ENCODE results near the gene RBFOX2.
"Not testable (repeated sequence)": the region's sequence is repeated elsewhere in the genome, so short reads cannot be mapped to it uniquely, and the experiment has no call there.

RBFOX2 gene

DNA sequence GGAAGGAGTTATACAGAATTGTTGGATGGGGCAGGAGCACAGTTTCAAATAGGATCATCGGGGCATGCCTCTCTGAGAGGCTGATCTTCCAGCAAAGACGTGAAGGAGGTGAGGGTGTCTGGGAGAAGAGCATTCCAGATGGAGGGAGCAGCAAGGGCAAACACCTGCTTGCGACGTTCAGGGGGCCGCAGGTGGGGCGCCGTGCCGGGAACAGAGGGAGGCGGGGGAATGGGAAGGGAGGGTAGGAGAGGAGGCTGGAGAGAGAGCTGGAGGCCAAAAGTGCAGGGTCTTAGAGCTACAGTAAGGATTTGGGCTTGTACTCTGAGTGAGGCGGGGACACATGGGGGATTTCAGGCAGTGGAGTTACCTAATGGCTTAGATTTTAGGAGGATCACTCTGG is 297.3 kb downstream of the RBFOX2 start:
- FAIRE-seq = no peak

DNA sequence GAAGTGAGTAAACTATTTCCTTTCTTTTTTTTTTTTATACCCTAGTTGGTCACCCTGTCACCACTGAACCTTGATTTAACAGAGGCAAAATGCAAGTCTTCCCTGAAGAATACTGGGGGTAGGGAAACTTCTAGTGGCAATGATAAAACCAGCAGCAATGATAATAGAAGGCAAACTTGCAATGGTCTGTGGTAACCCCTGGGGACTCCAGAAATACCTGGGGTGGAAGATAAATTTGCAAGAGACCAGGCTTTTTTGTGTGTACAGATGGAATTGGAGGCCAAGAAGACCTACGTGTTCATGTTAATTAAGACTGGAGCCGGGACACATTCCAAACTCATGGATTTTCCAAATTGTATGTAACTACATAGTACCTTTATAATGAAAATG is 299.3 kb downstream of the RBFOX2 start:
- FAIRE-seq = no peak

DNA sequence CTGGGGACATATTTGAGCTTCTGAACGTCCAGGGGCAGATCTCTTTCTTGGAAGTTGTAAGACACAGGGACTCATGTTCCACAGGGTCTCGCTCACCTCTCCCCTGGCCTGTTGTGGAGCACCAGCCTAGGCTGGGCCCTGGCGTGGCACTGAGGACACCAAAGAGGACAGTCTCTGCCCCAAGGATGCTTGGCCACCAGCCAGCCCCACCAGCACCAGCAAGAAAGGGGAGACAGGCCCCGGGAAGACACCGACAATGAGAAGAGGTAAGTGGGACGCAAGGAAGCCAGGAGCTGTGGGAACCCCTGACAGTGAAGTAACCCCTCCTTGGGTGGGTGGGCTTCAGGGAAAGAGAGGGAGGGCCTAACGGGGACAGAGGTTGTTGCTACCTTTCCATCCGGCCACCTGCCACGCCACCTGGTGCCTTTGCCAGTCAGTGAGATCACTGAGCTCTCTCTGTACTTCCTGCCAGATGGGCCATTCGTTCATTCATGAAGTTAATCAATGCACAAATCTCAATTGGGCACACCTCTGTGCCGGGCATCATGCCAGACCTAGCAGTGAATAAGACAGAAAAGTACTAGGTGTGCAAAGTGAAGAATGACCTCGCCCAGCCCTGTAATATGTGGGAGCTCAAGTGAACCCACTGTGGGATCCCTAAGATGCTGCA is 299.9 kb downstream of the RBFOX2 start:
- FAIRE-seq = no peak

DNA sequence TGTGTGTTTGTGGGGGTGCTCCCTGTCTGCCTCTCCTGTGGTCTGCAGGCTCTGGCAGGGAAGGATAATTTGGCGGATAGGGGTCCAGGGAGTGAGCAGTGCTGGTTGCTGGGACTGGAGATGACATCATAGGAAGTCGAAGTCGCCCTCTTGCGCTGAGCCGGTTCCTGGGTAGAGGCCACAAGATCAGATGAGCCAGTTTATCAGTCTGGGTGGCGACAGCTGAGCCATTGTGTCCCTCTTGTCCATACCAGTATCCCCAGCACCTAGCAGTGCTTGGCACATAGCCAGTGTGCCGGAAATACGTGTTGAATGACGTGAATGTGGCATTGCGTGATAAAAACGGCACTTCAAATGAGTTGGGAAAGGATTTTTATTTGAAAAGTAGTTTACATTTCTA is 301.2 kb downstream of the RBFOX2 start:
- no peak for FAIRE-seq

DNA sequence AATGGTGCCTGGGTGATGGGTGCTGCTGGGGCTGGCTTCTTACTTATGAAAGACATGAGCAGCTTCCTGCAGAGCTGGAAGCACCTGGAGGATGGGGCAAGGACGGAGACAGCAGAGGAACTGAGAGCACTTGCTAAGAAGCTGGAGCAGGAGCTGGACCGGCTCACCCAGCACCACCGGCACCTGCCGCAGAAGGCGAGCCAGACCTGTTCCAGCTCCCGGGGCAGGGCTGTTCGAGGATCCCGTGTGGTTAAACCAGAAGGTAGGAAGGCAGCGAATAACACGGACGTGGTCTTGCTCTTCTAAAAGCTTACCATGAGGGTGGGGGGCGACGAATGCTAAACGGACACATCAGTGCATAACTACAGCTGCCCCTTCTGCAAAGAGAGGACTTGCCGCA is 301.7 kb downstream of the RBFOX2 start:
- no peak for FAIRE-seq

DNA sequence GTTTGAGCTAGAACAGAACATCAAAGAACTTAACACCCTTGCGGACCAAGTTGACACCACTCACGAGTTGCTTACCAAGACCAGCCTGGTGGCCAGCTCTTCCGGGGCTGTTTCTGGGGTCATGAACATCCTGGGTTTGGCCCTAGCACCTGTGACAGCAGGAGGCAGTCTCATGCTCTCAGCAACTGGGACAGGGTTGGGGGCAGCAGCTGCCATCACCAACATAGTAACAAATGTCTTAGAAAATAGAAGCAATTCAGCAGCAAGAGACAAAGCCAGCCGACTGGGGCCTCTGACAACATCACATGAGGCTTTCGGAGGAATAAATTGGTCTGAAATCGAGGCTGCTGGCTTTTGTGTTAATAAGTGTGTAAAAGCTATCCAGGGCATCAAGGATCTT is 302.2 kb downstream of the RBFOX2 start:
- FAIRE-seq = no peak

DNA sequence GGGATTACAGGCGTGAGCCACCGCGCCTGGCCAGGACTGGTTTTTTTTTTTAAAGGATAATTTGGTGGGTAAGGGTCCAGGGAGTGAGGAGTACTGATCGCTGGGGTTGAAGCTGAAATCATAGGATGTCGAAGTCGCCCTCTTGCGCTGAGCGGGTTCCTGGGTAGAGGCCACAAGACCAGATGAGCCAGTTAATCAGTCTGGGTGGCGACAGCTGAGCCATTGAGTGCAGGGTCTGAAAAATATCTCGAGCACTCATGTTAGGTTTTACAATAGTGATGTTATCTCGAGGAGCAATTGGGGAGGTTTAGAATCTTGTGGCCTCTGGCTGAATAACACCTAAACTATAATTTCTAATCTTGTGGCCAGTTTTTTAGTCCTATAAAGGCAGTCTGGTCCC is 303.1 kb downstream of the RBFOX2 start:
- no peak for FAIRE-seq

DNA sequence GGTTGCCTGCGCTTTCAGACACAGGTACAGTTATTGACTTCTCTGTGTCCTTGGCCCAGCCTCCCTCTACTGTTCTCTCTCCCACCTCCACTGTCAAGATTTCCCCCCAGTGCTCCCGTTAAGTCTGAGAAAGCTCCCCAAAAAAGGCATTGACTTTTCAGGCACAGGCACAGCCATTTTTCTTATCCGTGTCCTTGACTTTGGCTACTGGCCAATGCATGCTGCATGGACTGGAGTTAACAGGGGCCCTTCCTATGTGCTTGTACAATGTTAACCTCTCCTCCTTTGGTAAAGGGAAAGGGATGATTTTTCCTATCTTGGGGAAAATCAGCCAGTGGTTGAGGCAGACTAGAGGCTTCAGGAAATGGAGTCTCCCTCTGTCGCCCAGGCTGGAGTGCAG is 306.7 kb downstream of the RBFOX2 start:
- no peak for FAIRE-seq

DNA sequence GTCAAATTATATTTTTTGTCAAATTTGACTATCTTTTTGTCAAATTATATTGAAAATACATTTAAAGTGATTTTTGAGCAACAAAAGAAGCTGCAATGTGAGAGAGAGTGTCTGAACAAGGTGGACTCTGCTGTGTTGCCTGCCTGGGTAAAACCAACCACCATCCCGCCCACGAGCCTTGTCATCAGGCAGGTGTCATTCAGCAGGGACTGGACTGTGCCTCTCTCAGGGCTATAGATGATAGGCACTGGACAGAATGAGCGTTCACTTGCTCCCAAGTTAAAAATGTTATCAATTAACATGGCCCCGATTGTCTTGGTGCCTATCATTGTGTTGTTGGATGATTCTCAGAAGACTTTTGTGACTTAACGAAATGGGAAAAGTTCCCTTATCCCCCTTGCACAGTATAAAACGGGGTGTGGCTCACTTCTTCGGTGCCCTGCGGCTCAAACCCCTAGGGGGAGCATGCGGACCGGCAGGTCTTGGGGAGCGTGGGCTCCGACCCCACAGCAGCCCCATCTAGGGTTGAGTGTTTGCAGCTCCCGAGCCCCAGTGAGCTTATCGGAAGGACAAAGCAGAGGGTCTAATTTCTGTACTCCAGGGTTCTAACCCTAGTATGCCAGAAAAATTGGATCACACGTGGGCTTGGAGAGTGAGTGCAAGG is 309.3 kb downstream of the RBFOX2 start:
- FAIRE-seq = no peak

DNA sequence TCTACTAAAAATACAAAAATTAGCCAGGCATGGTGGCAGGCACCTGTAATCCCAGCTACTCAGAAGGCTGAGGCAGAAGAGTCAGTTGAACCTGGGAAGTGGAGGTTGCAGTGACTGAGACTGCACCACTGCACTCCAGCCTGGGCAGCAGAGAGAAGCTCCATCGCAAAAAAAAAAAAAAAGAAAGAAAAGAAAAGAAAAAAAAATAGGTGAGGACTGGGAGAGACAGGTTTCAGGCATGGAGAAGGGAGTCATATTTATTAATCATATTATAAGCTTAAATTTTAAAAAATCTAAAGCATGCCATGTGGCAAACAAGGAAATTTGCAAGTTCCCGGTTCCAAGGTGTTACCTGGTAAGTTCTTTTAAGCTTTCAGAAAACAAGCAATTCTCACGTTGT is 311.1 kb downstream of the RBFOX2 start, which contains the start of gene APOL5:
Gene APOL5, plus strand, starts transcription at position 301 of the 400 bp plus-strand sequence. Its CDS starts 0 bp downstream, at position 301.
- FAIRE-seq = no peak

DNA sequence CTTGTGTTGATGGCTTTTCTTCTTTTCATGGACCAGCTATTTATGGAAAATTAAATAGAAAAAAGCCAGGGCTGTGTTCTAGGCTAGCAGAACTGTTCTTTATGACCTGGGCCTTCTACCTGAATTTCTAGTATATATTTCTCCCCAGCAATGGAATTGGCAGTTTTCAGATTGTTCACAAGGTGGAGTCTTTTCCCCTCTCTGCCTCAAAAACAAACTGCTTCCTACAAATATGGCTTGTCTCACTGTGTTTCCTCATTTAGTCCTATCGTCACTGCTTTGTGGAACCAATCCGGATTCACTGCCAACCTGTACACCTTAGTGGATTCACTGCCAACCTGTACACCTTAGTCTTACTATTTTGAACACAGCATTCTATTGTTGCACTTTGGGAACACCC is 316.0 kb downstream of the RBFOX2 start:
- FAIRE-seq = no peak

DNA sequence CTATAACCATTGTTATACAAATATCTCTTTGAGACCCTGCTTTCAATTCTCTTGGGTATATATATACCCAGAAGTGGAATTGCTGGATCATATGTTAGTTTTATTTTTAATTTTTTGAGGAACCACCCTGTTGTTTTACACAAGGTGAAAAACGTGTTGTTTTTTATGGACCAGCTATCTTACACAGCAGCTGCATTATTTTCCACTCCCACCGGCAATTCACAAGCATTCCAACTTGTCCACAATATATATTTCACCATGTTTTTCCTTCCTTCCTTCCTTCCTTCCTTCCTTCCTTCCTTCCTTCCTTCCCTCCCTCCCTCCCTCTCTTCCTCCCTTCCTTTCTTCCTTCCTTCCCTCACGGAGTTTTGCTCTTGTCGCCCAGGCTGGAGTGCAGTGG is 317.3 kb downstream of the RBFOX2 start:
- no peak for FAIRE-seq

DNA sequence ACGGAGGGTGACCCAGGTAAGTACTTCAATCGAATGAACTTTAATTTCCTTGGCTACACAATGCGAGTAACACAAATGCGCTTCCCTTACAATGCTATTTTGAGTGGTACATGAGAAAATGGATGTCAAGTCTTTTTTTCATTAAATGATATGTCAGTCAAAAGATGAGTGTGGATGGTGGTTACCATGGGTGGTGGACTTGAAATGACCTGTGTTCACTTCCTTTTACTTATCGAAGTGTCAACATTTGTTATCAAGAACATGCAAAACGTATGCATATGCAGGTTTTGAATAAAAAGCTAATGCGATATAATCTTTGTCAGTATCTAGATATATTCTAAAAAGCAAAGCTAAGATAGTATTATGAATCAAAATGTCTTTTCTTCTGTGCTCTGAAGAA is 319.7 kb downstream of the RBFOX2 start:
- no peak for FAIRE-seq

DNA sequence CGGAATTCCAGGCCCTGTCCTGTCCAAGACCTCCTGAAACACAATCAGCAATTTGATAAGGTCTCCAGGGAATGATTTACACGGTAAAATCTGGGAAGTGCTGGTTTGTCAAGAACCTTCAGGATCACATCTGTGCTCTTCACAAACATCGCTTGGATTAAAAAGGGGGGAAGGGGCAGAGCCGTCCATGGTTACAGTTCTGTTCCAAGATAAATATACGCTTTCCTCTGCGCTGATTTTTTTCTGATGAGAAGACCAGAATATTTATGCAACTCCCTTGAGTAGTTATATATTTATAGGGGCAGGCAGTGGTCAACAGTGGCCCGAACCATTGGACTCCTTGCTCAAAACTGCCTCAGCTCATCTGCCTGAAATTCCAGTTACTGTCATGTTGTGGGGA is 320.2 kb downstream of the RBFOX2 start:
- no peak for FAIRE-seq

DNA sequence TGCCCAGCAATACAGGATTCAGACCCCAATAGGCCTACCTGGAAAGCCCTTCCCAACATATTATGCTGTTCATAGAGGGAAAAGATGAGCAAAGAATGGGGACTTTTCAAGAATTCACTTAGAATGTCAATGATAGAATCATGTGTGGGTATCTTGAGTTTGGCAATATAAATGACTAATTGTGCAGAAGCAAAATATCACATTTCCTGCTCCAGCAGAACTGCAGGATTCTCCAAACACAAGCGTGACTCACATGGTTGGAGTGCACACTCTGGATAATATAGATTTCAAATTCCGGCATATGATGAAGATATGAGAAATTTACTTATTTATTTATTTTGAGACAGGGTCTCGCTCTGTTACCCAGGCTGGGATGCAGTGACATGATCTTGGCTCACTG is 323.5 kb downstream of the RBFOX2 start:
- no peak for FAIRE-seq

DNA sequence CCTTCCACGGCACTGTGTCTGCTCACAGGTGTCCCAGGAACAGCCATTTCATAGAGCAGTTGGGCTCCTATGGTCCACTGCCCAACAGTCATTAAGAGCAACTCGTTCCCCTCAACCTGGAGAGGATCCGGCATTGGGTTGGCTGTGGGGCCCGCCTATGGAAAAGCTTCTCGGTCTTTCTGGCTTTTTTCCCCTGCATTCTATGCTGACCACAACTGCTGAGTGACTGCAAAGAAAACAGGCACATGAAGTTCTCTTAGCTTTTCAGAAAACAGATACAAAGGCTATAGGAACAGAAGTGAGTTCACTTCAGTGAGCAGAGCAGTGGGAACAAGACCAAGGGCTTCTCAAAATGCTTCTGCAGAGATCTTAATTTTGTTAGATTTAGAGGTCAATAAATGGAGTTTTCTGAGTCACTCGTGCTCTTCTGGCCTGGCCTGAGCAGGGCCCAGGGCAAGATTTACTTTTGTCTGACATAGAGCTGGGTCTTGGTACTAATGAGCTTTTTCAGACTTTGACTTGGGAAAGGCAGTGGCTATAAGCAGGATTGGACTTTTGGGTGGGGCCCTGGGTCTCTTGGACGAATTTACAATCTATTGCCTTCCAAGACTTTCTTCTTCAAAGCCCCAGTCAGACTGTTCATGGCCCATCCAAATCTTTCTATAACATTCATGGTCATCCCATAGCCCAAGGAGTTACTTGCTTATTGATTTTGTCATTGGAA is 324.6 kb downstream of the RBFOX2 start:
- no peak for FAIRE-seq

DNA sequence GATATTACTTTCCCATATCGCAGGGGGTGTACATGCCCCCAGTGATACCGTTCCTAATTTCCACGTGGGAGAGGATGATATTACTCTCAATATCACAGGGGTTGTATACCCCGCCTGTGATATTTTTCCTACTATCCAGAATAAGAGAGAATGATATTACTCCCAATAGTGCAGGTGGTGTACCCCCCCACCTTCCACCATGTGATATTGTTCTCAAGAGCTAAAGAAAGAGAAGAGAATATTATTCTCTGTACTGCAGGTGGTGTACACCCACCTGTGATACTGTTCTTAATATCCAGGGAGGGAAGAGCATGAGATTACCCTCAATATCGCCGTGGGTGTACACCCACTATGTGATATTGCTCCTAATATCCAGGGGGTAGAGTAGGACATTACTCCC is 328.8 kb downstream of the RBFOX2 start:
- not testable (repeated sequence) for FAIRE-seq

DNA sequence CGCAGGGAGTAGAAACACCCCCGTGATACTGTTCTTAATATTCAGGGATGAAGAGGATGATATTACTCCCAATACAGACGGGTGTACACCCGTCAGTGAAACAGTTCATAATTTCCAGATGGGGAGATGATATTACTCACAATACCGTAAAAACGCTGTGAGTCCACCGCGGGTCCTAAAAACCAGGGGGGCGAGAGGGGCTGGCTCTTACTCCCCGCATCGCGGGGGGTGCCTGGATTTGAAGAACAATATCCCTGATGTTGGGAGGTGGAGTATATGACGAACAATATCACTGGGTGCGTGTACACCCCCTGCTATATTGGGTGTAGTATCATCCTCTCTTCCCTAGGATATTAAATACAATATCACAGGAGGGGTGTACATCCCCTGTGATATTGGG is 331.5 kb downstream of the RBFOX2 start:
- FAIRE-seq = no peak

DNA sequence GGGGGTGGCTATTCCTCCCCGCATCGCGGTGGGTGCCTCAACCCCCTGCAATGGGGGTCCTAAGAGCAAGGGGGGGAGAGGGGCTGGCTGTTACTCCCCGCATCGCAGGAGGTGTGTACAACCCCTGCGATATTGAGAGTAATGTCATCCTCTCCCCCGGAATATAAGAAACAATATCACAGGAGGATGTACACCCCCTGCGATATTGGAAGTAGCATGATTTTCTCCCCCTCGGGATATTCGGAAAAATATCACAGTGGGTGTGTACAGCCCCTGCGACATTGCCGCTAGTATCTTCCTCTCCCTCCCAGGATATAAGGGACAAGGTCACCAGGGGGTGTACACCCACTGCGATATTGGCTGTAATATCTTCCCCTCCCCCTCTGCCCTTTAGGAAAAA is 333.4 kb downstream of the RBFOX2 start:
- no peak for FAIRE-seq

DNA sequence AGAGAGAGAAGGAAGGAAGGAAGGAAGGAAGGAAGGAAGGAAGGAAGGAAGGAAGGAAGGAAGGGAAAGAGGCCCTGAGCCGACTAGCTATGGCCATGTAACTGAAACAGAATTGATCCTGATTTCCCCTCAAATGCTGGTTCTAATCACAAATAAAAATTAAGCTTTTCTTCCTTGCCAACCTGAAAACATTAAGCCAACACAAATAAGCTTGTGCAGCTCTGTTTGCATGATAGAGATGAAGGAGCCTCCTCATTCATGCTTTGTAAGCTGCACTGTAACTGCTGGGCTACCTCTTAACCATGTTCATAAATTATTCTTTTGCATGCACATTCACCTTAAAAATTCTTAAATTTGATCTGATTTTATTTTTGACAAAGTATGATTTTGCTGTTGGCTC is 338.6 kb downstream of the RBFOX2 start:
- no peak for FAIRE-seq

DNA sequence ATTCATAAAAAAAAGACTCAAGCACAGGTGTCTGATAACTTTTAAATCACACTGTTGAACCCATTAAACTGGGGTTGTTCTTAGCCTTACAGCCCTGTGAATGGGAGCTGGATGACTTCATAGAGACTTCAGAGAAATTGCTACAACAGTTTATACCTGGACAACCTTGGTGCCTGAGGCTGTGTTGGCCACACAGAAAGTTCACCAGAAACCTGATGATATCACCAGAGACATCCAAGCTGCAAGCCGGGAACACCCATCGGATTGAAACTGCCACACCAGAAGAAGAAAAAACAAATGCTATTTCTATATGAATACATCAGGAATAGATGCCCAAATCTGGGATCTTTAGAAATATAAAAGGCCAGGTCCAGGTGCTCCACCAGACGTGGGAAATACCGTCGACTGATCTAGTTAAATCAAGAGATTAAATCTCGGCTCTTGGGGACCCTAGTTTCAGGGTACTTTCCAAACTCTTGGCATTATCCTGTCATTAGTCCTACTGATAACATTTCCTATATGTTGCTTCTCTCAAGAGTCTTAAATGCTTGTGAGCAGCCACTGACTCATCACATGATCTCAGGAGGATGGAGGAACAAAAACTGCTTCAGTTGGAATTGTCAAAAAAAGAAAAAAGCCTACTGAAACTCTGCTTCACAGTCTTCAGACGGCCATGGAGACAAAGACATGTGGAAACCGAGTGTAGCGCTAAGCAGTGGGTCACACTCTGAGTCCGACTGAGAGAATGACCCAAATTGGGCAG is 339.5 kb downstream of the RBFOX2 start:
- no peak for FAIRE-seq

Measured in endometrium (tissue), 2 donors.